HepG2 (cell line): Measurements from ENCODE around the gene MAPRE3.

Experiments
- CTCF ChIP-seq: sonication (generic); formaldehyde crosslinking; IDR thresholded peaks from 2 replicates; pipeline ENCODE4 v1.5.0; 2020; ENCODE audit warnings: mild to moderate bottlenecking, missing genetic modification reagents, moderate library complexity
- HOXA3 ChIP-seq: sonication (generic); formaldehyde crosslinking; IDR thresholded peaks from 2 replicates; pipeline ENCODE4 v1.5.0; 2020; ENCODE audit warnings: missing genetic modification reagents
- ISX ChIP-seq: sonication (generic); formaldehyde crosslinking; conservative IDR thresholded peaks from 2 replicates; pipeline ENCODE4 v1.5.0; 2020; ENCODE audit warnings: missing genetic modification reagents
- NFE2L1 ChIP-seq: sonication (generic); formaldehyde crosslinking; IDR thresholded peaks from 2 replicates; pipeline ENCODE4 v1.4.0; 2020; ENCODE audit warnings: missing genetic modification reagents, mild to moderate bottlenecking, borderline replicate concordance
- POLR2AphosphoS2 ChIP-seq: IDR thresholded peaks from 2 replicates; pipeline ENCODE4 v1.6.1; 2011; ENCODE audit warnings: low read depth, low read length, improper control_type of control experiment
- RBM22 ChIP-seq: fragments of 200-400 bp; formaldehyde crosslinking; optimal IDR thresholded peaks from 2 replicates; pipeline ENCODE3; 2017; ENCODE audit warnings: mild to moderate bottlenecking, low read length, moderate library complexity
- ZFP37 ChIP-seq: sonication (generic); formaldehyde crosslinking; IDR thresholded peaks from 2 replicates; pipeline ENCODE4 v1.4.0; 2020; ENCODE audit warnings: missing genetic modification reagents, borderline replicate concordance
- ZNF629 ChIP-seq: sonication (generic); formaldehyde crosslinking; conservative IDR thresholded peaks from 2 replicates; pipeline ENCODE4 v1.5.0; 2020; ENCODE audit warnings: missing genetic modification reagents
- TF ChIP-seq, protein P1 (sequence below): sonication (generic); formaldehyde crosslinking; IDR thresholded peaks from 2 replicates; pipeline ENCODE4 v1.4.0; 2020; ENCODE audit warnings: low read depth, missing genetic modification reagents
- TF ChIP-seq, protein P2 (sequence below): sonication (generic); formaldehyde crosslinking; IDR thresholded peaks from 2 replicates; pipeline ENCODE4 v1.4.0; 2020; ENCODE audit warnings: missing genetic modification reagents, mild to moderate bottlenecking, borderline replicate concordance
- TF ChIP-seq, protein P3 (sequence below): sonication (generic); formaldehyde crosslinking; IDR thresholded peaks from 2 replicates; pipeline ENCODE4 v1.4.0; 2020; ENCODE audit warnings: mild to moderate bottlenecking, missing genetic modification reagents

- no peak for TF ChIP-seq CTCF (CRISPR knock-in tag)
- TF ChIP-seq, protein P1, sequence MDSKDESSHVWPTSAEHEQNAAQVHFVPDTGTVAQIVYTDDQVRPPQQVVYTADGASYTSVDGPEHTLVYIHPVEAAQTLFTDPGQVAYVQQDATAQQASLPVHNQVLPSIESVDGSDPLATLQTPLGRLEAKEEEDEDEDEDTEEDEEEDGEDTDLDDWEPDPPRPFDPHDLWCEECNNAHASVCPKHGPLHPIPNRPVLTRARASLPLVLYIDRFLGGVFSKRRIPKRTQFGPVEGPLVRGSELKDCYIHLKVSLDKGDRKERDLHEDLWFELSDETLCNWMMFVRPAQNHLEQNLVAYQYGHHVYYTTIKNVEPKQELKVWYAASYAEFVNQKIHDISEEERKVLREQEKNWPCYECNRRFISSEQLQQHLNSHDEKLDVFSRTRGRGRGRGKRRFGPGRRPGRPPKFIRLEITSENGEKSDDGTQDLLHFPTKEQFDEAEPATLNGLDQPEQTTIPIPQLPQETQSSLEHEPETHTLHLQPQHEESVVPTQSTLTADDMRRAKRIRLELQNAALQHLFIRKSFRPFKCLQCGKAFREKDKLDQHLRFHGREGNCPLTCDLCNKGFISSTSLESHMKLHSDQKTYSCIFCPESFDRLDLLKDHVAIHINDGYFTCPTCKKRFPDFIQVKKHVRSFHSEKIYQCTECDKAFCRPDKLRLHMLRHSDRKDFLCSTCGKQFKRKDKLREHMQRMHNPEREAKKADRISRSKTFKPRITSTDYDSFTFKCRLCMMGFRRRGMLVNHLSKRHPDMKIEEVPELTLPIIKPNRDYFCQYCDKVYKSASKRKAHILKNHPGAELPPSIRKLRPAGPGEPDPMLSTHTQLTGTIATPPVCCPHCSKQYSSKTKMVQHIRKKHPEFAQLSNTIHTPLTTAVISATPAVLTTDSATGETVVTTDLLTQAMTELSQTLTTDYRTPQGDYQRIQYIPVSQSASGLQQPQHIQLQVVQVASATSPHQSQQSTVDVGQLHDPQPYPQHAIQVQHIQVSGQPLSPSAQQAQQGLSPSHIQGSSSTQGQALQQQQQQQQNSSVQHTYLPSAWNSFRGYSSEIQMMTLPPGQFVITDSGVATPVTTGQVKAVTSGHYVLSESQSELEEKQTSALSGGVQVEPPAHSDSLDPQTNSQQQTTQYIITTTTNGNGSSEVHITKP: no peak
- TF ChIP-seq ZNF629 (CRISPR knock-in tag): no peak
- TF ChIP-seq RBM22: no peak
- no peak for TF ChIP-seq HOXA3 (CRISPR knock-in tag)
- TF ChIP-seq POLR2AphosphoS2: no peak
- TF ChIP-seq ZFP37 (CRISPR knock-in tag): no peak
- TF ChIP-seq ISX (CRISPR knock-in tag): no peak
- TF ChIP-seq, protein P2, sequence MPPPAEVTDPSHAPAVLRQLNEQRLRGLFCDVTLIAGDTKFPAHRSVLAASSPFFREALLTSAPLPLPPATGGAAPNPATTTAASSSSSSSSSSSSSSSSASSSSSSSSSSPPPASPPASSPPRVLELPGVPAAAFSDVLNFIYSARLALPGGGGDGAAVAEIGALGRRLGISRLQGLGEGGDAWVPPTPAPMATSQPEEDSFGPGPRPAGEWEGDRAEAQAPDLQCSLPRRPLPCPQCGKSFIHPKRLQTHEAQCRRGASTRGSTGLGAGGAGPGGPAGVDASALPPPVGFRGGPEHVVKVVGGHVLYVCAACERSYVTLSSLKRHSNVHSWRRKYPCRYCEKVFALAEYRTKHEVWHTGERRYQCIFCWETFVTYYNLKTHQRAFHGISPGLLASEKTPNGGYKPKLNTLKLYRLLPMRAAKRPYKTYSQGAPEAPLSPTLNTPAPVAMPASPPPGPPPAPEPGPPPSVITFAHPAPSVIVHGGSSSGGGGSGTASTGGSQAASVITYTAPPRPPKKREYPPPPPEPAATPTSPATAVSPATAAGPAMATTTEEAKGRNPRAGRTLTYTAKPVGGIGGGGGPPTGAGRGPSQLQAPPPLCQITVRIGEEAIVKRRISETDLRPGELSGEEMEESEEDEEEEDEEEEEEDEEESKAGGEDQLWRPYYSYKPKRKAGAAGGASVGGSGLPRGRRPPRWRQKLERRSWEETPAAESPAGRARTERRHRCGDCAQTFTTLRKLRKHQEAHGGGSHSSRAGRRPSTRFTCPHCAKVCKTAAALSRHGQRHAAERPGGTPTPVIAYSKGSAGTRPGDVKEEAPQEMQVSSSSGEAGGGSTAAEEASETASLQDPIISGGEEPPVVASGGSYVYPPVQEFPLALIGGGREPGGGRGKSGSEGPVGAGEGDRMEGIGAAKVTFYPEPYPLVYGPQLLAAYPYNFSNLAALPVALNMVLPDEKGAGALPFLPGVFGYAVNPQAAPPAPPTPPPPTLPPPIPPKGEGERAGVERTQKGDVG (CRISPR knock-in tag): no peak
- TF ChIP-seq, protein P3, sequence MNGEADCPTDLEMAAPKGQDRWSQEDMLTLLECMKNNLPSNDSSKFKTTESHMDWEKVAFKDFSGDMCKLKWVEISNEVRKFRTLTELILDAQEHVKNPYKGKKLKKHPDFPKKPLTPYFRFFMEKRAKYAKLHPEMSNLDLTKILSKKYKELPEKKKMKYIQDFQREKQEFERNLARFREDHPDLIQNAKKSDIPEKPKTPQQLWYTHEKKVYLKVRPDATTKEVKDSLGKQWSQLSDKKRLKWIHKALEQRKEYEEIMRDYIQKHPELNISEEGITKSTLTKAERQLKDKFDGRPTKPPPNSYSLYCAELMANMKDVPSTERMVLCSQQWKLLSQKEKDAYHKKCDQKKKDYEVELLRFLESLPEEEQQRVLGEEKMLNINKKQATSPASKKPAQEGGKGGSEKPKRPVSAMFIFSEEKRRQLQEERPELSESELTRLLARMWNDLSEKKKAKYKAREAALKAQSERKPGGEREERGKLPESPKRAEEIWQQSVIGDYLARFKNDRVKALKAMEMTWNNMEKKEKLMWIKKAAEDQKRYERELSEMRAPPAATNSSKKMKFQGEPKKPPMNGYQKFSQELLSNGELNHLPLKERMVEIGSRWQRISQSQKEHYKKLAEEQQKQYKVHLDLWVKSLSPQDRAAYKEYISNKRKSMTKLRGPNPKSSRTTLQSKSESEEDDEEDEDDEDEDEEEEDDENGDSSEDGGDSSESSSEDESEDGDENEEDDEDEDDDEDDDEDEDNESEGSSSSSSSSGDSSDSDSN (CRISPR knock-in tag): no peak
- TF ChIP-seq NFE2L1: no peak
Measured at GRCh38 chr2:27023740-27024139, 53.3 kb downstream of the MAPRE3 start.
